Skin of body (tissue), 2 donors: Measurements from ENCODE around the gene DMXL1. TPM values are rescaled to one million over a fixed set of nuclear protein-coding genes. Genes with fewer than 3 reads are reported as not detected.
"Not testable (repeated sequence)": the region's sequence is repeated elsewhere in the genome, so short reads cannot be mapped to it uniquely, and the experiment has no call there.

ENCODE experiments used
- DNase-seq: peaks from one replicate; lab custom pipeline; 2025; lab: John Stamatoyannopoulos, UW
- total RNA-seq: library from RNA; depleted of rRNA; stranded (reverse); fragments of >200 nt; gene quantifications from one replicate; pipeline ENCODE4 v1.2.3, GENCODE V29; 2014

DMXL1 gene
- total RNA-seq, 1 donor from 2014 or later = 80.6 TPM

- no peak for DNase-seq
Measured at GRCh38 chr5:119191944-119192343, 121.1 kb downstream of the DMXL1 start.

GRCh38 chr5:119200795-119201194 is 129.9 kb downstream of the DMXL1 start:
- DNase-seq = no peak

DNA sequence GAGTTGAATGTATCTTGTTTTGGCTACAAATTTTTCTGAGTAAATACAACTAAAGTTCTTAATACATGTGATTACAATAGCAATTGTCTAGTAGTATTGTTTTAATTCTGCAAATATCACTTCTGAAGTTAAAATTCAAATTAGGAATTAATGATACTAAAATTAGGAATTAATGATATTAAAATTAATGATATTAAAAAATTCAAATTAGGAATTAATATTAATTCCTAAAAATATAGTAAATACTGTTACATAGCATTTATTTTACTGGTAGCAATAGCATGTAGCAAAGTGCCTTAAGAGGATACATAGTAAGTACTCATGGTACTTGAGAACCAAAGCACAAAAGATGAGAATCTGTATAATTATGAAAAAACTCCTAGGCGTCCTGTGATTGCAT is 136.2 kb downstream of the DMXL1 start:
- DNase-seq = no peak

- DNase-seq = no peak
Measured at GRCh38 chr5:119212026-119212425, 141.1 kb downstream of the DMXL1 start.

DNA sequence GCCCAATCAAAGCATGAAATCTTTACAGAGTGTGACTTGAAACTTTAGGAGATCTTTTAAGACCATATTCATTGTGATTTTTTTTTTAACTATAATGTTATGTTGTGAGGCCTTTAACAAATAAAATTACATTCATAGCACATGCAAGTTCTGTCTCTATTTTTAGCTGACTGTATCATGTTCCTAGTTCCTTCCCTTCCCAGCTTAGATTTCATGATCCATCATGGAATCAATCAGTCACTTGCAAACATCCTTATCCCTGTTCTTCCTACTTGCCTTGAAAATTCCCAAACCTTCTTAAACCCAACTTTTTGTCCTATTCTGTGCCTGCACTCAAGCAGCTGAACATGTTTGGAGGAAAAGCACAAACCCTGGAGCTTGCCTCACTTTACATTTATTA is 141.8 kb downstream of the DMXL1 start:
- DNase-seq = no peak

GRCh38 chr5:119217183-119217582 is 146.3 kb downstream of the DMXL1 start:
- DNase-seq = no peak

DNA sequence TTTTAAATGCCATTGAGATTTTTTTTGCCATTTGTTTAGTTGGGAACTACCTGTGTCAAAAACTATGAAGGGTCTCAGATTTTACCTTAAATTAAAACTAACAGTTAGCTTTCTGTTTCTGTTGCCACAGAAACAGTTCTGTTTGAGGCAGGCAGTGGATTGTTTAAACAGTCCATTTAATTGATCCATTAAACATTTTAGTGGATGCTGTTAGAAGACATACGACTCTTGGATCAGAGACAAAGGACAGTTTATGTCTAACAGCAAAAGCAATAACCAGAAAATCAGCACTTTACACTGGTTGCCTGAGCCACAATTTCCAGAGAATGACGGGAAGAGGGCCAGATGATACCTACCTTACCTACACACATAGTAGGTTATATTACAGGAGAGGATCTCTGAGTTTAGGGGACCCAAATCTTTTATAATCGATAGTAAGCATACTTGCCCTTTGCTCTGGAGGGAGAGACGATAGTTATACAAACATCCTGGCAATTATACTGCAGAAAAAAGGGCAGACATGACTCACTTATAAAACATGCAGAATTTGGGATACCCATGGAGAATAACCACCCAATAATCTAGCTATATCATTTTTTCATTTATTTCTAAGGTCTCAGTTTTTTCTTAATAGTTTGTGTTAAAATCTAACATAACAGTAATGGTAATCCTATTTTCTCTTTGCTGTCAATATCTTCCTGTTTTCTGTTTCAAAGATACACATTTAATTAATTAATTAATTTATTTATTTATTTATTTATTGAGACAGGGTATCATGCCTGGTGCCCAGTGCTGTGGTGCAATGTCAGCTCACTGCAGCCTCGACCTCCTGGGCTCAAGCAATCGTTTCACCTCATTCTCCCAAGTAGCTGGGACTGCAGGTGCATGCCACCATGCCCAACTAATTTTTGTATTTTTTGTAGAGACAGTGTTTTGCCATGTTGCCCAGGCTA is 148.2 kb downstream of the DMXL1 start:
- DNase-seq = no peak

DNA sequence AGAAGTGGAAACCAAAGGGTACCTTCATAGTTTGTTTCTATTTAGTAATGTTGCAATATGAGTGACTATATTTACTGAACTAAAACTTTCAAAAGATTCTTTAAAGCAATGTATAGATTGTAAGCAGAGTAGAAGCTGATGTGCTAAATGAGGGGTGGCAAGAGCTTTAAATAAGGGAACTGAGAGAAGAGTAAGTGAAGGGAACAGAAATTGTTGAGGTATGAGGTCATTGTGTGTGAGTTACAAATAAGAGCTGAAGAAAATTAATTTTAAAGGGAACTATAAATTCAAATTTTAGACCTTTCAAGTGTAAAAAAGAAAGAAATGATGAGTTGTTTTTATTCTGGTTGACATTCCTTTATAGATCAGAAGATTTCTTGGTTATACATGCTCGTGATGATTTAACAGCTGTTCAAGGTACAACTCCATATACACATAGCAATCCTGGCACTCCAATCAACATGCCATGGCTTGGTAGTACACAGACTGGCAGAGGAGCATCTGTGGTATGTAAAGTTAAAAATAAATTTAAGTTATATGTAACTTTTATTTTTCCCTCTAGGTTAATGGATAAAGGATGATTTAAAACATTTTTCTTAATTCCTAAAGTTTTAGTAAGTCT is 149.8 kb downstream of the DMXL1 start:
- DNase-seq = no peak

- no peak for DNase-seq
Measured at GRCh38 chr5:119221330-119221729, 150.4 kb downstream of the DMXL1 start.

GRCh38 chr5:119229950-119230349 is 159.1 kb downstream of the DMXL1 start:
- DNase-seq = no peak

GRCh38 chr5:119238265-119239118 is 167.6 kb downstream of the DMXL1 start:
- DNase-seq = no peak

DNA sequence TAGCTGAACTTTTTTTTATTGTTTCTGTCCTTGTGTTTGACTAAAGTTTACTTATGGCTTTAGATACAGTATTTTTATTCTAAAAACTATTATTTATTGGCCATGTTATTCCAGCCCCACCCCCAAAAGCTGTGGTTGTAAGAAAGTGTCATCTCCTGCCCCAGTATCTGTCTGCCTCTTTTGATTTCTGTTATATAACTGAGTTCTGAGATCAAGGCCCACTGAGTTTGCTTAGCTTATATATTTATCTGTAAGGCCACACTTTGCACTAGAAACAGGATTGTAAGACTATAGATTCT is 168.2 kb downstream of the DMXL1 start:
- DNase-seq = no peak

- not testable (repeated sequence) for DNase-seq
Measured at GRCh38 chr5:119239826-119240225, 168.9 kb downstream of the DMXL1 start.

DNA sequence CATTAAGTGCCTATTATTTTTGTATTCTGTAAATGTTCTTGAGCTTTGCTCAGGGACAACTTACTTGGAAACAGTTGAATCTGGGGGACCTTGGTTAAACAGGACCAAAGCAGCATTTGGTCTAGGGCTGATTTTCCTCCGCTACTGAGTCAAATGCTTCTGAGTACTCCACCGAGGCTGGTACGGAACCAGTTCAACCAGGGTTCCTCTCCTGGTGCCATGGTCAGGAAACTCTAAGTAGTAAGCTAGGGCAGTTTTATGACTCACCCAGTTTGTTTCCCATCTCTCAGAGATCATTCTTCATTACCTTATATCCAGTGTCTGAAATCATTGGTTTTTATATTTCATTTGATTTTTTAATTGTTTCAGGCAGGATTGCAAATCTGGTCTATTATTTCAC is 173.0 kb downstream of the DMXL1 start:
- DNase-seq = no peak

- DNase-seq = peak; percentile 34
Measured at GRCh38 chr5:119250946-119251901, 180.3 kb downstream of the DMXL1 start.

- DNase-seq = no peak
Measured at GRCh38 chr5:119255571-119256356, 184.9 kb downstream of the DMXL1 start.

DNA sequence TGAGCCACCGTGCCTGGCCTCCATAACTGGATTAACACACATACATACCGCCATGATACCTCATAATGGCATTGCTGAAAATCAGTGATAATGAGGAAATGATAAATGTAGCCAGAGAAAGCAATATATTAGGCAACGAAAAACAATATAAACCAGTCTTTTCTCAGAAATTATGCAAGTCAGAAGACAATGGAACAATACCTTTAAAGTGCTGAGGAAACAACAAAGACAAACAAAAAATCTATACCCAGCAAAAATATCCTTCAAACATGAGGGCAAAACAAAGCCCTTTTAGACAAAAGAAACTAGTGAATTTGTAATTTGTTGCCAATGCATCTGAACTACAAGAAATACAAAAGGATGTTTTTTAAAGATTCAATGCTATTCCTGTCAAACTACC is 186.7 kb downstream of the DMXL1 start:
- no peak for DNase-seq

- DNase-seq = no peak
Measured at GRCh38 chr5:119263639-119264038, 192.8 kb downstream of the DMXL1 start.

- no peak for DNase-seq
Measured at GRCh38 chr5:119264186-119264585, 193.3 kb downstream of the DMXL1 start.

DNA sequence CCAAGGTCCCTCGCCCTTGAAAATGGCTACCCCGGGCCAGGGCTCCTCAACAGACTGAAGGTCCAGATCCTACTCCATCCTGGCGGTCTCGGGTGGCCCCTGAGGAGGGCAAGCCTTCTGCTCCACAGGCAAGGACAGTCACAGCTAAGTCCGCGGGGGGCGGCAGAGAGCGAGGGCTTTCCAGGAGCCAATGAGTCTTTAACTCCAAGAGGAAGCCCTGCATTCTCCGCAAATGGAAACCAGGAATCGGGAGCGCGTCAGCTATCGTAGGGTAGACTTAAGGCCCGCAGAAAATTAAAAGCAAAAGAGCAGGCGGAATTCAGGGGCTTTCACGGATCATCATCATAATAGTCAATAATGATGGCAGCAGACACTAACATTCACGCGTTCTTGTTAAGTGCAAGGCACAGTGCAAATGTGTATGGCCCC is 197.1 kb downstream of the DMXL1 start:
- peak; percentile 97 for DNase-seq
